IMR-90 (cell line): Measurements from ENCODE around the gene A3GALT2. TPM values are rescaled to one million over a fixed set of nuclear protein-coding genes. Genes with fewer than 3 reads are reported as not detected.

Source experiments
- ATAC-seq: fragments of 200-7000 bp; cut with Tn5 transposase; 2 replicates; pipeline ENCODE4 v1.9.1; 2020; ENCODE audit warnings: low read depth, mild to moderate bottlenecking, moderate library complexity
- BruUV-seq: library from RNA; stranded (reverse); fragments of 400-500 nt; replicated peaks from 2 replicates; lab custom pipeline; 2021; lab: Mats Ljungman, UMichigan
- CTCF ChIA-PET: fragments of 300-600 bp; formaldehyde crosslinking; extraction: SDS; loops from one replicate; lab custom pipeline; 2021; ENCODE audit warnings: antibody characterized with exemption; lab: Yijun Ruan, JAX
- POLR2A ChIA-PET: fragments of 300-600 bp; sonication (Branson Sonifier 250); formaldehyde crosslinking; loops from one replicate; lab custom pipeline; 2022; ENCODE audit warnings: antibody characterized with exemption; ENCODE audit not compliant: unreplicated experiment; lab: Charles Lee
- DNase-seq: peaks from one replicate; pipeline ENCODE4 v3.0.0; 2013
- H2AFZ ChIP-seq: replicated peaks from 2 replicates; pipeline ENCODE3; 2013; ENCODE audit warnings: low read length, mild to moderate bottlenecking; ENCODE audit not compliant: poor library complexity
- H2AK5ac ChIP-seq: 2 replicates; pipeline ENCODE4 v1.6.1; 2013; ENCODE audit warnings: low read depth, low read length, inconsistent platforms
- H2AK9ac ChIP-seq: replicated peaks from 2 replicates; pipeline ENCODE3; 2013; ENCODE audit warnings: mild to moderate bottlenecking, low read depth, low read length, moderate library complexity; ENCODE audit not compliant: poor library complexity
- H2BK120ac ChIP-seq: 2 replicates; pipeline ENCODE4 v1.6.1; 2013; ENCODE audit warnings: low read depth, low read length, inconsistent platforms
- H2BK15ac ChIP-seq: 3 replicates; pipeline ENCODE4 v1.6.1; 2013; ENCODE audit warnings: low read depth, low read length, inconsistent platforms
- H2BK20ac ChIP-seq: 2 replicates; pipeline ENCODE4 v1.6.1; 2013; ENCODE audit warnings: low read depth, mild to moderate bottlenecking, inconsistent platforms, low read length, moderate library complexity
- H2BK5ac ChIP-seq: 2 replicates; pipeline ENCODE4 v1.6.1; 2013; ENCODE audit warnings: mild to moderate bottlenecking, low read depth, low read length, inconsistent platforms; ENCODE audit not compliant: poor library complexity, severe bottlenecking
- H3K14ac ChIP-seq: replicated peaks from 2 replicates; pipeline ENCODE4 v1.6.1; 2013; ENCODE audit warnings: low read depth, low read length, inconsistent platforms
- H3K18ac ChIP-seq: 2 replicates; pipeline ENCODE4 v1.6.1; 2013; ENCODE audit warnings: low read depth, low read length, control low read depth
- H3K23ac ChIP-seq: 2 replicates; pipeline ENCODE4 v1.6.1; 2013; ENCODE audit warnings: low read depth, low read length, inconsistent platforms
- H3K27ac ChIP-seq: 2 replicates; pipeline ENCODE4 v1.5.1; 2013; ENCODE audit warnings: mild to moderate bottlenecking, control low read depth, low read length; ENCODE audit not compliant: insufficient read depth
- H3K27me3 ChIP-seq: 2 replicates; pipeline ENCODE4 v1.6.1; 2013; ENCODE audit warnings: low read length; ENCODE audit not compliant: control insufficient read depth, insufficient read depth
- H3K36me3 ChIP-seq: 2 replicates; pipeline ENCODE4 v1.6.1; 2013; ENCODE audit warnings: low read length, mixed read lengths; ENCODE audit not compliant: control insufficient read depth, insufficient read depth
- H3K4ac ChIP-seq: 2 replicates; pipeline ENCODE4 v1.6.1; 2013; ENCODE audit warnings: low read depth, low read length, inconsistent platforms
- H3K4me1 ChIP-seq: 2 replicates; pipeline ENCODE4 v1.6.1; 2013; ENCODE audit warnings: low read length, mixed read lengths; ENCODE audit not compliant: control insufficient read depth, insufficient read depth
- H3K4me2 ChIP-seq: 2 replicates; pipeline ENCODE4 v1.6.1; 2013; ENCODE audit warnings: low read depth, mild to moderate bottlenecking, control low read depth, low read length, moderate library complexity
- H3K4me3 ChIP-seq: 2 replicates; pipeline ENCODE4 v1.5.1; 2013; ENCODE audit warnings: low read depth, mild to moderate bottlenecking, control low read depth, low read length, moderate library complexity; ENCODE audit not compliant: insufficient read depth
- H3K56ac ChIP-seq: 2 replicates; pipeline ENCODE4 v1.6.1; 2013; ENCODE audit warnings: low read length, inconsistent platforms; ENCODE audit not compliant: insufficient read depth; ENCODE audit errors: extremely low read depth
- H3K79me1 ChIP-seq, 2 experiments: 2 replicates each; pipeline ENCODE4 v1.6.1; 2013; ENCODE audit warnings: low read length in 2 of 2, inconsistent platforms in 1 of 2, low read depth in 1 of 2
- H3K9ac ChIP-seq: 2 replicates; pipeline ENCODE4 v1.6.1; 2013; ENCODE audit warnings: low read depth, low read length, control low read depth
- H3K9me1 ChIP-seq: 2 replicates; pipeline ENCODE4 v1.6.1; 2013; ENCODE audit warnings: low read length, inconsistent platforms; ENCODE audit not compliant: insufficient read depth
- H3K9me3 ChIP-seq: 2 replicates; pipeline ENCODE4 v1.6.1; 2013; ENCODE audit warnings: low read length; ENCODE audit not compliant: control insufficient read depth, insufficient read depth
- H4K20me1 ChIP-seq: 2 replicates; pipeline ENCODE4 v1.6.1; 2013; ENCODE audit warnings: low read length, inconsistent platforms; ENCODE audit not compliant: insufficient read depth
- H4K5ac ChIP-seq: 2 replicates; pipeline ENCODE4 v1.6.1; 2013; ENCODE audit warnings: mild to moderate bottlenecking, low read depth, low read length, control low read depth
- H4K8ac ChIP-seq, 2 experiments: 2 replicates each; pipeline ENCODE4 v1.6.1; 2013; ENCODE audit warnings: low read depth in 2 of 2, low read length in 2 of 2, control low read depth in 1 of 2, inconsistent platforms in 1 of 2
- H4K91ac ChIP-seq: 2 replicates; pipeline ENCODE4 v1.6.1; 2013; ENCODE audit warnings: low read depth, low read length, inconsistent platforms; ENCODE audit not compliant: insufficient read depth
- CEBPB ChIP-seq: IDR thresholded peaks from 2 replicates; pipeline ENCODE4 v1.6.1; 2012; ENCODE audit warnings: low read depth, low read length, improper control_type of control experiment
- CTCF ChIP-seq: conservative IDR thresholded peaks from 2 replicates; pipeline ENCODE4 v1.5.1; 2012; ENCODE audit warnings: mild to moderate bottlenecking, low read depth, low read length, improper control_type of control experiment
- MAFK ChIP-seq: IDR thresholded peaks from 2 replicates; pipeline ENCODE4 v1.6.1; 2012; ENCODE audit warnings: low read depth, low read length, improper control_type of control experiment
- NFE2L2 ChIP-seq: fragments of 150-350 bp; IDR thresholded peaks from 2 replicates; pipeline ENCODE4 v1.6.1; 2016; ENCODE audit warnings: low read depth, mild to moderate bottlenecking, low read length
- RCOR1 ChIP-seq: IDR thresholded peaks from 2 replicates; pipeline ENCODE4 v1.6.1; 2012; ENCODE audit warnings: mild to moderate bottlenecking, low read length, improper control_type of control experiment; ENCODE audit not compliant: insufficient replicate concordance
- RFX5 ChIP-seq: IDR thresholded peaks from 2 replicates; pipeline ENCODE4 v1.8.0; 2012; ENCODE audit warnings: low read depth, mild to moderate bottlenecking, low read length, moderate library complexity
- SMC3 ChIP-seq: fragments of 150-350 bp; IDR thresholded peaks from 2 replicates; pipeline ENCODE4 v1.6.1; 2016; ENCODE audit warnings: low read depth, mild to moderate bottlenecking, antibody characterized with exemption, low read length, moderate library complexity
- WGBS, 2 experiments: methylation state at CpG; one replicate each; pipeline versions ENCODE4 v1.1.5 to v1.1.7; 2013; ENCODE audit warnings: missing lambda C conversion rate in 2 of 2; ENCODE audit not compliant: insufficient read length in 1 of 2; ENCODE audit errors: extremely low coverage in 2 of 2; 5-methylcytosine and 5-hydroxymethylcytosine counted together
- dilution Hi-C: fragments of 300-500 bp; cut with HindIII; formaldehyde crosslinking; loops from one replicate; pipeline ENCODE4 v1.14.3; 2018; ENCODE audit warnings: low sequenced_read_pairs; ENCODE audit not compliant: unreplicated experiment
- in situ Hi-C: fragments of 300-500 bp; cut with MboI; formaldehyde crosslinking; loops from 3 replicates; pipeline ENCODE4 v1.14.3; 2019; ENCODE audit warnings: low sequenced_read_pairs, inconsistent platforms, mixed read lengths
- intact Hi-C: fragments of 100-400 bp; cut with micrococcal nuclease; formaldehyde crosslinking; loops from 2 replicates; pipeline ENCODE4 v1.10.0; 2022
- polyA plus RNA-seq, 3 experiments: library from polyadenylated mRNA; depleted of rRNA; stranded (reverse); fragments of >200 nt; gene quantifications; 2 replicates each; pipeline ENCODE4 v1.2.3, GENCODE V29; 2012; ENCODE audit warnings: low replicate concordance in 1 of 3
- total RNA-seq: library from RNA; depleted of rRNA; stranded (reverse); fragments of >200 nt; gene quantifications from 2 replicates; pipeline ENCODE4 v1.2.3, GENCODE V29; 2012
- TF ChIP-seq, protein P1 (sequence below): fragments of 150-350 bp; IDR thresholded peaks from 2 replicates; pipeline ENCODE4 v1.6.1; 2016; ENCODE audit warnings: low read depth, mild to moderate bottlenecking, low read length, moderate library complexity, borderline replicate concordance

A3GALT2 gene
- total and polyA plus RNA-seq, 2 of the 4 experiments (the other 2 are of a cell fraction) = not detected

- ATAC-seq (no peak), DNase-seq (no peak)
- H3K56ac ChIP-seq = no peak overlapping the region
- ChIA-PET POLR2A (no interaction called here), CTCF (no interaction called here)
- no peak overlapping the region for H2AFZ ChIP-seq
- no peak overlapping the region for H3K23ac ChIP-seq
- intact Hi-C loops (no loop called here), in situ Hi-C loops (no loop called here), dilution Hi-C loops (no loop called here)
- no peak overlapping the region for H2BK120ac ChIP-seq
- WGBS, 2 experiments = 83% methylated on average over 3 of the region's 9 CpGs; no CpG with 5 or more reads in 1 of the 2 experiments
- H4K8ac ChIP-seq = no peak overlapping the region
- peak overlapping the region; percentile 45; the same call in 1 of the 2 replicates for H2AK5ac ChIP-seq
- BruUV-seq = no TSS peak
- no peak overlapping the region for H3K4me2 ChIP-seq
- no peak overlapping the region for H2BK20ac ChIP-seq
- H2BK15ac ChIP-seq = no peak overlapping the region
- no peak overlapping the region for H3K18ac ChIP-seq
- H4K91ac ChIP-seq = no peak overlapping the region; the same call in 1 of the 2 replicates
- H3K4me1 ChIP-seq = peaks cover 9% of the 10 kb centered on the region
- no peak overlapping the region for H2BK5ac ChIP-seq
- H3K27ac ChIP-seq = no peak overlapping the region
- H3K14ac ChIP-seq = no peak overlapping the region
- no peak overlapping the region for H4K5ac ChIP-seq
- no peak overlapping the region for H3K9ac ChIP-seq
- peaks cover 16% of the 10 kb centered on the region; the same call in 1 of the 2 replicates for H3K9me1 ChIP-seq
- no peaks in the 10 kb centered on the region for H3K79me1 ChIP-seq
- no peaks in the 10 kb centered on the region for H3K9me3 ChIP-seq
- no peak overlapping the region for H2AK9ac ChIP-seq
- H4K20me1 ChIP-seq = peaks cover 6% of the 10 kb centered on the region; the same call in 1 of the 2 replicates
- no peak overlapping the region for H3K4me3 ChIP-seq
- H3K36me3 ChIP-seq = no peaks in the 10 kb centered on the region
- H3K27me3 ChIP-seq = no peaks in the 10 kb centered on the region
- TF ChIP-seq MAFK (no peak), CTCF (no peak), SMC3 (no peak), NFE2L2 (no peak), RCOR1 (no peak), RFX5 (no peak), CEBPB (no peak)
- TF ChIP-seq, protein P1, sequence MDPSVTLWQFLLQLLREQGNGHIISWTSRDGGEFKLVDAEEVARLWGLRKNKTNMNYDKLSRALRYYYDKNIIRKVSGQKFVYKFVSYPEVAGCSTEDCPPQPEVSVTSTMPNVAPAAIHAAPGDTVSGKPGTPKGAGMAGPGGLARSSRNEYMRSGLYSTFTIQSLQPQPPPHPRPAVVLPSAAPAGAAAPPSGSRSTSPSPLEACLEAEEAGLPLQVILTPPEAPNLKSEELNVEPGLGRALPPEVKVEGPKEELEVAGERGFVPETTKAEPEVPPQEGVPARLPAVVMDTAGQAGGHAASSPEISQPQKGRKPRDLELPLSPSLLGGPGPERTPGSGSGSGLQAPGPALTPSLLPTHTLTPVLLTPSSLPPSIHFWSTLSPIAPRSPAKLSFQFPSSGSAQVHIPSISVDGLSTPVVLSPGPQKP = no peak
- no peak overlapping the region for H3K4ac ChIP-seq
These were observed 6.5 kb downstream of the A3GALT2 start for GRCh38 chr1:33314416-33314815.
